GM21737 (cell line): ENCODE results near the gene GIPC1.

Experiments used
- ATAC-seq: cut with Tn5 transposase; IDR thresholded peaks from one replicate; pipeline ENCODE4 v1.9.1; 2021; ENCODE audit warnings: mild to moderate bottlenecking, moderate library complexity; ENCODE audit not compliant: unreplicated experiment

The GIPC1 gene

DNA sequence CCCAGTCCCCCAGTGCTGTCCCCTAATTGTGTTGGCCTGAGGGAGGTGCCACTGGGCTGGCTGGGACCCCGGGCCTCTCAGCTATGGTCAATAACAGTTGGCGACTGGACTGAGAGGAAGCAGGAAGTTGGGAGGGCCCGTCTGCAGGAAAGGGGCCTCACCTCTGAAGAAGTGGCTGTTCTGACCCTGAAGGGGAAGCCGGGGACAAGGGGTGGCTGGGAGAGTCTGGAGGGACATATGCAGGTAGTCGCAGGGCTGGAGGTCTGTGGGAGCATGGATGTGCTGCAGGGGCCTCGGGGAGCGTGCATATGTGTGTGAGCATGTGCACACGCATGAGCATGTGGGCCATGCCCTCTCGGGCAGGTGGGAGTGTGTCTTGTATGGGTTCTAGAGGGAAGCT, 56.9 kb downstream of the GIPC1 start:
- ATAC-seq, result no peak

DNA sequence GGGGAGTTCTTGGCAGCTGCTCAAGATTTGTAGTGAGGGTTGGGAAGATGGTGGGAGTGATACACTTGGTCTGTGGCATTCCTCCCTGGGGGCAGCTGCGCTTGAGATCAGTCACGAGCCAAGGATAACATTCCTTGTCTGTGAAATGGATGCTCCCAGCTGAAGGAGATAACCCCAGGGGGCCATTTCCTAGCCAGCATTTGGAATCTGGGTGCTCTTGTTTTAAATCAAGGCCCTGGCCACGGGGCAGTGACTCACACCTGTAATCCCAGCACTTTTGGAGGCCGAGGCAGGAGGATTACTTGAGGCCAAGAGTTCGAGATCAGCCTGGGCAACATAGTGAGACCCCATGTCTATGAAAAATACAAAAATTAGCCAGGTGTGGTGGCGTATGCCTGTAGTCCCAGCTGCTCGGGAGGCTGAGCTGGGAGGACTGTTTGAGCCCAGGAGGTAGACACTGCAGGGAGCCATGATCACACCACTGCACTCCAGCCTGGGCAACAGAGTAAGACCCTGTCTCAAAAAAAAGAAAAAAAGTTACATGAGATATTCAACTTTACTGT, 58.3 kb downstream of the GIPC1 start:
- ATAC-seq, result no peak

DNA sequence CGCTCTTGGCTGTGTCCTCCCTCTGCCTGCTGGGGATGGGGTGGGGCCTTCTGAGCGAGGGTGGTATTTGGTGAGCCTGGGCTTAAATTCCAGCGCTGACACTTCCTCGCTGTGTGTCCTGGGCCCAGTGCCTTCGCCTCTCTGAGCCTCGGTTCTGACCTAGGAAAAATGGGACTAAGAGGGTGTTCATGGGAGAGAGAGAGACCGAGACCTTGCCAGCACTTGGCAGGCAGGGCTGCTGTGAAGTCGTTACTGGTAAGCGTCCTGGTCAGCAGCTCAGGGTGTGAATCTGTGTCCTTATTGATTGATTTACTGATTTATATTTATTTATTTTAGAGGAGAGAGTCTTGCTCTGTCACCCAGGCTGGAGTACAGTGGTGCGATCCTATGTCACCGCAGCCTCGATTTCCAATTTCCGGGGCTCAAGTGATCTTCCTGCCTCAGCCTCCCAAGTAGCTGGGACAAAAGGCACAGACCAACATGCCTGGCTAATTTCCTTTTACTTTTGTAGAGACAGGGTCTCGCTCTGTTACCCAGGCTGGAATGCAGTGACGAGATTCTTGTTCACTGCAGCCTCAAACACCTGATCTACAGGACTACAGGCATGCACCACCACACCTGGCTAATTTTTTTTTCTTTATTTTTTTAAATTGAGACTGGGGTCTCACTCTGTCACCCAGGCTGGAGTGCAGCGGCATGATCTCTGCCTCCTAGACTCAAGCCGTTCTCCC, 60.4 kb downstream of the GIPC1 start:
- ATAC-seq, result no peak

DNA sequence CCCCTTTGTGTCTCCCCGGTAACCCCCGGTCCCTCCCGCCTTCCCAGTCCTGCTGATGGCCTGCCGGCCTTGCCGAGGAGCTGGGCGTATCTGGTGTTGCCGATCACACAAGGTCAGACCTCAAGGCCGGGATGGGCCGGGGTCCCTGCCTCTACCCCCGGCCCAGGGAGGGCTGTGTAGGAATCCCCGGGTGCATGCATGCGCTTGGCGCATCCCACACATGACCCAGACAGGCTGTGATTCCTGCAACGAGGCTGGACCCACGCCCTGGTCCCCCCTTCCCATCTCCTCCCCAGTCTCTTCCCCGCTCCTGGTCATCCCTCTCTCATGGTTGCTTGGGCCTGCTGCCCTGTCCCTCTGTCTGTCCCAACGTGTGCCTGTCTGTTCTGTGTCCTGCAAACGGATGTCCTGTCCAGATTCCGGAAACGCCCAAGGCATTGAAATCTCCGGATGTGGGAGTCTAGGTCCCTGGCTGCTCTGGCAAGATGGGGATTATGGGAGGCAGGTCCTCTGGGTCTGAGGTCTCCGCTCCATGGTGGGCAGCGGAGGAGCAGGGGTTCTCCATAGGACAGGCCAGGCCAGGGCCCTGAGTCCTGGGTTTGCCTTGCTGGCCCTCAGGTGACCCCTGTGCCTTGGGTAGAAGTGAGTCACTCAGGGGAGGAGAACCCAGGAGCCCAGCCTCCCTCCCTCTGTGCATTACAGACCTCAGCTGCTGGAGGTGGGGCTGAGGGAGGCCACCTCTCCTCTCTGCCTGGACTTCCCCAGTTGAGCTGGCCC, 61.2 kb downstream of the GIPC1 start:
- ATAC-seq, result no peak

DNA sequence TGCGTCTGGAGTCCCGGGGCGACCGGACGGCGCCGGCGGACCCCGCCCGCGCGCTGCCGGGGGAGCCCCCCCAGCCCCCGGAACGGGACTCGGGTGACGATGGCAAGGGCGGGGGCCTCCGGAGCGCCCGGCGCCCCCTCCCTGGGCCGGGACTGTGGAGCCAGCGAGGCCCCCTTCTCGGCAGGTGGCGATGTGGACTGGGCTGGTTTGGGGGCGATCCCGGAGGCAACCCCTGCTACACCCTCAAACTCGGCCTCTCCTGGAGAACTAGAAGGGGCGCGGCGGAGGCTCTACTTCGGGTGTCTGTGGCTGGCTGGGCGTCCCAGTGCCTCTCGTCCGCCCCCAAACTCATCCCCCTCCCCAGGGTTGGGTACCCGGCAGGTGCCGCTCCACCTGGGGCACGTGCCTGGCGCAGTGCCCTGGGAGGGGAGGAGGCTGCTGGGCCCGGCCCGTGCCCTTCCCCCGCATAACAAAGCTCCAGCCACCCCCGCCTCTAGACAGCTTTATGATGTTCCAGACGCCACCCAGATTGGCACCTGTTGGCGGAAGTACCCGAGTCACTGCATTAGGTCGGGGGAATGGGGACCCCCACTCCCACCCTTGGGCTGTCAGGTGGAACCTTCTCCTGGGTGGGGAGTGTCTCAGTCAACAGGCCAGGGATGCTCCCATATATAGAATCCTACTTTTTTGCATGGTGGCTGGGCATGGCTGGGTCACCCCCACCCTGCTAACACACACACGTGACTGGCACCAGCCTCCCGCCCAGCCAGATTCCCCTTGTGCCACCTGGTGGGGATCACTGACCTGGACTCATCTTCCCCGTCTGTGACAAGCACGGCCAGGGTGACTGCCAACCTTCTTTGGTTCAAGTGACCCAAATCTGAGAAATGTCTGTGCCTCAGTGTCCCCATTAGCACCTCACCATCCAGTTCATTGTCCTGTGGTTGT, 62.1 kb downstream of the GIPC1 start:
- peak; percentile 16 for ATAC-seq

DNA sequence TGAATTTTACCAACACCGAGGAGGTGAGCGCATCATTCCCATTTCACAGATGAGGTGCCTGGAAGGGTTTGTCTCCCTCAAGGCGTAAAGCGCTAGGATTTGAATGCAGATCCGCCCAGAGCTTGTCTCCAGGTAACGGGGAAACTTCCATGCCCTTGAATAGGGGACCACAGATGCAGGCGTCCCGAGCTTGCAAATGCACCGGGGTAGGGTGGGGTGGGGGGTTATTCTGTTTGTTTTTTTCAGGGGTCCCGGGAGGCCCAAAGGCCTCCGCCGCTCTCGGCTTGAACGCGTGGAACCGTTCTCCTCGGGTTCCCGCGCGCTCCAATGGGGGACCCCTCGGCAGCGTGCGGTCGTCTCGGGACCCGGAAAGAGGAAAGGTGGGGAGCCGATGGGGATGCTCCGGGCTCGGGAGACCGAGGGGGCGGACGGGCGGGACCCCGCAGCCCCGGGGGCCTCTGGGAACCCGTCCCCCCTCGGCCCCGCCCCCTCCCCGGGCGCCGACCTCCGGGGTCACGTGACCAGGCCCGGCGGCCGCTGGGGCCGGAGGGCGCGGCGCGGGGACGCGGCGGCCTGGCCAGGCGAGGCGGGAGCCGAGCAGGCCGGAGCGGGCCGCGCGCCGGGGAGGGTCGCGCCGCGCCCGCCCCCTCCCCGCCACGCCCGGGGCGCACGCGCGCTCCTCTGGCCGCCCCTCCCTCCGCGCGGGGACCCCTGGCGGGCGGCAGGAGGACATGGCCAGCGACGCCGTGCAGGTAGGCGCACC, 63.0 kb downstream of the GIPC1 start, which contains the start of gene PKN1:
Gene PKN1 (plus strand): TSS at position 516 of the 763 bp plus-strand sequence. CDS start 216 bp downstream, at position 732.
- peak; percentile 48 for ATAC-seq

DNA sequence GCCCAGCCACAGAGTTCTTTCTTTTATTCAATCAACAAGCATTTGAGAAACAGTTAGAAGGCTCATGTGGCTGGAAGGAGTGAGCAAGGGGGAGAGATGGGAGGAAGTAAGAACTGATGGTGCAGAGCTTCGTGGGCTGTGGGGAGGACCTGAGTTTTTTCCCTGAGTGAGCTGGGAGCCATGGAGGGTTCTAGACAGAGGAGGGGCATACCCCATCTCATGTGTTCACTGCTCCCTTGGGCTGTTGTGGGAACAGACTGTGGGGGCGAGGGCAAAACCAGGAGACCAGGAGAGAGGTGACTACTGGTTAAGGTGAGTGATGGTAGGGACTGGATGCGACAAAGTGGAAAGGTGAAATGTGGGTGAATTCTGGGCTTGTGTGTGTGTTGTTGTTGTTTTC, 65.2 kb downstream of the GIPC1 start:
- no peak for ATAC-seq

DNA sequence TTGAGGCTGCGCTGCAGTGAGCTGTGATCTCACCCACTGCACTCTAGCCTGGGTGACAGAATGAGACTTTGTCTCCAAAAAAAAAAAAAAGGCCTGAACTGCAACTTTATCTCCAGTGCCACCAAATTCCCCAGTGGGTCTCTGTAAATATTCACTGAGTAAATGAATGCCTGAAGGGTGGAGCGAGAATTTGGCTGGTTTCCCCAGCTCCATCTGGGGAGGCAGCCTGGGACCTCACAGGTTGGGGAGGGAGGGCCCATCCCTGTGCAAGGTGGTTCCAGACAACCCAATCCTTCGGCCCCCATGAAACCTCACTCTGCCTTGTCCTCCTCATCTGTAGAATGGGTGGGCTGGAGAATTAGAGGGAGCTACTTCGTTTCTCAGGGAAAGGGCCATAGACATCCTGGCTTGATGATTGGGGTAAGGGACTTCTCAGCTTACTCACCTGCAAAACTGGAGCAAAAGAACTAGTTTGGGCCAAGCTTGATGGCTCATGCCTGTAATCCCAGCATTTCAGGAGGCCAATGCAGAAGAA, 67.0 kb downstream of the GIPC1 start:
- ATAC-seq, result no peak
